SU-DHL-6 (cell line): ENCODE data around the gene ARG1.

Source experiments
- CTCF ChIP-seq: fragments of 200-600 bp; sonication (generic); IDR thresholded peaks from one replicate; pipeline ENCODE4 v1.5.1; 2017; ENCODE audit warnings: antibody characterized with exemption, mild to moderate bottlenecking, low read length, moderate library complexity; ENCODE audit not compliant: insufficient read depth, poor library complexity, severe bottlenecking
- EZH2phosphoT487 ChIP-seq: fragments of 200-600 bp; sonication (generic), shearing (Covaris generic); conservative IDR thresholded peaks from 2 replicates; pipeline ENCODE4 v1.6.1; 2018; ENCODE audit warnings: mild to moderate bottlenecking, antibody characterized with exemption, low read length, moderate library complexity, mixed read lengths

- TF ChIP-seq CTCF, result no peak
- no peak for TF ChIP-seq EZH2phosphoT487
Measured at GRCh38 chr6:131549811-131550210, 23.2 kb upstream of the ARG1 start.
